GM18909 (cell line): ENCODE measurements around the gene ID3.
"Not testable (repeated sequence)": the region's sequence is repeated elsewhere in the genome, so short reads cannot be mapped to it uniquely, and the experiment has no call there.

ENCODE experiments used
- ATAC-seq: cut with Tn5 transposase; IDR thresholded peaks from one replicate; pipeline ENCODE4 v1.9.1; 2021; ENCODE audit warnings: mild to moderate bottlenecking; ENCODE audit not compliant: unreplicated experiment, poor library complexity

ID3 gene

GRCh38 chr1:23554481-23555269 is 4.6 kb downstream of the ID3 start:
- ATAC-seq = peak; percentile 58

DNA sequence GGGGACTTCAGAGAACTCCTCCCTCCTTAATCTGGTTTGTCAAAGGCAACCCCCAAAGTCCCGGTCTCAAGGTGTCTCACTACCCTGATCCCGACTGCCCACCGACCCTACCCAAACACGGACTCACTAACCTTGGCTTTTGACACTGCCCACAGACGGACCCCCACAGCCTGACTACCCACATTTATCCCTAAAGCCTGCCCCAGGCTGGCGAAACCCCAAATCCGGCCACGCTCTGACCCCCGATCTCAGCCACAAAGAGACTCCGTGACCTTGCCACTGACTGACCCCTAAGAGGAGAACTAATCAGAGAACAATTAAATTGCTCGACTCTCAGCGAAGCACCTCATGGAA is 5.2 kb downstream of the ID3 start:
- ATAC-seq = no peak

DNA sequence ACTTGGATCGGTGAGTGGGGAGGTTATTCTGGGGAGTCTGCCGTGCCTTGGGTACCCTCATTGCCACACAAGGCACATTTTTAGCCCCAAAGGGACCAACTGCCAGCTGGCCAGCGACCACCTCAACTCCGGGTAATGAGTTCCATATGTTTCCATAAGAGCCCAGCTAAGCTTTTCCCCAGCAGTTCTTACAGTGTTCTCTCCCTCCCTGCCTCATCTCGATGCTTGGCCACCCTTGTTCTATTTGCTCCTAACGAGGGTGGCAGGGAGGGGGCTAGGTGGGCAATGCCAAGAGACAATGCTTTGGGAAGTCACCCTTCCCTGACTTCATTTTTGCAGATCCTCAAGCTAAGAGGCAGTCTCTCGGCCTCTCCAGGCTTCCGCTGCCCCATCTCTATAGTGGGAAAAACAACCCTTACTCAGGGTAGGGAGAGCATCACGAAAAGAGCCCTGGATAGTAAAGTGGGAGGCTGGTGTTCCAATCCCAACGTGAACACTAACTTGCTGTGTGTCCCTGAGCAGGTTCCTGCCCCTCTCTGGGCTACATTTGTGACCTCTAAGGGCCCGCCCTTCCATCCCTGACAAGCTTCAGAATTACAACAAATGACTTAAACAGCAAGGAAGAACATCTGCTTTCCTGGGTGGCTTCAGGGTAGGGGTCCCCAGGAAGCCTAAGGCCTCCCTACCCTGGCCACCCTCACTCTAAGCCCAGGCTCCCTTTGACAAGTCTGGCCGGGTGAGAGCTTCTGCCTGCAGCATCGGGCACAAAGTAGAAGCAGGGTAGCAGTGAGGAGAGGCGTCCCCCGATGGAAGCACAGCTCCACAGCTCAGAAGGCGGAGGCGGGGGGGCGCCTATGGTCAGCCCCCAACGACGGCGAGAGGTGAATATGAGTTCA is 5.8 kb downstream of the ID3 start:
- ATAC-seq = no peak

DNA sequence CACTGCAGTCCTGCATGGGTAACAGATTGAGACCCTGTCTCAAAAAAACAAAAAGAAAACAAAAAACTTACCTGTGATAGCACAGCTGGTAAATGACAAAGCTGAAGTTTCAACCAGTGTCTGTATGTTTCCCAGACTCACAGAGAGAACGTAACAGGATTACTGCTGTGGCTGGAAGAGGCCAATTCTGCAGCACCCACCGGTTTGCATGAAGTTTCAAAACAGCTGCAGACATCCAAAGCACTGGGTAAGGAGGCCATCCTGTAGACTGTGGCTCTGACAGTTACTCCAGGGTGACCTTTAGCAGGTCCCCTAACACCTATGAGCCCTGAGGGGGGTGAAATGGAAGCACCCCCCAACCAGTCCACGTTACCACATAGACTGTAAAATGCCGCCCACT is 7.5 kb downstream of the ID3 start:
- ATAC-seq = no peak

GRCh38 chr1:23548704-23549143 is 10.6 kb downstream of the ID3 start:
- no peak for ATAC-seq

GRCh38 chr1:23546897-23547584 is 12.3 kb downstream of the ID3 start:
- no peak for ATAC-seq

GRCh38 chr1:23545851-23546250 is 13.4 kb downstream of the ID3 start:
- no peak for ATAC-seq

- no peak for ATAC-seq
Observed at GRCh38 chr1:23544444-23545389, 14.6 kb downstream of the ID3 start.

DNA sequence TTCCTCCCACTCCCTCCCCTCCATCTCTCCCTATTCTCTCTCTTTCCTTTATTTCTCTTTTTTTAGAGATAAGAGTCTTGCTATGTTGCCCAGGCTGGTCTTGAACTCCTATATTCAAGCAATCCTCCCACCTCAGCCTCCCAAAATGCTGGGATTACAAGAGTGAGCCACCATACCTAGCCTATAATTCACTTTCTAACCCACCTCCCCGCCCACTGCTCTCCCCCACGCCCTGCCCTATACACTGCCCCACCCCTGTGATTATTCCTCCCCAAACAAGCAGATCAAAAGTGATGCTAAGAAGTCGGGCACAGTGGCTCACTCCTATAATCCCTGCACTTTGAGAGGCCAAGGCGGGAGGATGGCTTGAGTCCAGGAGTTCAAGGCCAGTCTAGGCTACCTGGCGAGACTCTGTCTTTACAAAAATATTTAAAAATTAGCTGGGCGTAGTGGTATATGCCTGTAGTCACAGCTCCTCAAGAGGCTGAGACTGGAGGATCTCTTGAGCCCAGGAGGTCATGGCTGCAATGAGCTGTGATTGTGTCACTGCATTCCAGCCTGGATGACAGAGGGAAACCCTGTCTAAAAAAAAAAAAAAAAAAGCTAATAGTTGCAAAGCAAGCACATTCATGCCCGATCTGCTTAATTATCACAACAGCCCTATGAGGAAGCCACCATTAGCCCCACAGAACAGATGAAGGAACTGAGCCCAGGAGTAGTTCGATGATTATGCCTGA is 15.4 kb downstream of the ID3 start:
- ATAC-seq = no peak

DNA sequence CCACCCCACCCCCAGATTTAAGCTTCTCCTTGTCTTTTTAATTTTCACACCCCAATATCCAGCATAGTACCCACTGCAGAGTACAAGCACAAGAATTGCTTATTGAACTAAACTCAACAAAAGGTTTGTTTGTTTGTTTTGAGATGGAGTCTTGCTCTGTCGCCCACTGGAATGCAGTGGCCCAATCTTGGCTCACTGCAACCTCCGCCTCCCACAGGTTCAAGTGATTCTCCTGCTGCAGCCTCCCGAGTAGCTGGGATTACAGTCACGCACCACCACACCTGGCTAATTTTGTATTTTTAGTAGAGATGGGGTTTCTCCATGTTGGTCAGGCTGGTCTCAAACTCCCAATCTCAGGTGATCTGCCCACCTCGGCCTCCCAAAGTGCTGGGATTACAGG is 16.4 kb downstream of the ID3 start:
- ATAC-seq = not testable (repeated sequence)

- ATAC-seq = peak; percentile 85
Observed at GRCh38 chr1:23539698-23540266, 19.5 kb downstream of the ID3 start.

- no peak for ATAC-seq
Observed at GRCh38 chr1:23537296-23537973, 21.9 kb downstream of the ID3 start.

GRCh38 chr1:23533246-23534023 is 25.9 kb downstream of the ID3 start:
- no peak for ATAC-seq

- no peak for ATAC-seq
Observed at GRCh38 chr1:23531562-23532094, 27.7 kb downstream of the ID3 start.

GRCh38 chr1:23530747-23531561 is 28.3 kb downstream of the ID3 start, which contains the start of gene E2F2:
E2F2 (minus strand) TSS chr1:23531233; CDS start chr1:23530793, 440 bp downstream.
- peak; percentile 49 for ATAC-seq

DNA sequence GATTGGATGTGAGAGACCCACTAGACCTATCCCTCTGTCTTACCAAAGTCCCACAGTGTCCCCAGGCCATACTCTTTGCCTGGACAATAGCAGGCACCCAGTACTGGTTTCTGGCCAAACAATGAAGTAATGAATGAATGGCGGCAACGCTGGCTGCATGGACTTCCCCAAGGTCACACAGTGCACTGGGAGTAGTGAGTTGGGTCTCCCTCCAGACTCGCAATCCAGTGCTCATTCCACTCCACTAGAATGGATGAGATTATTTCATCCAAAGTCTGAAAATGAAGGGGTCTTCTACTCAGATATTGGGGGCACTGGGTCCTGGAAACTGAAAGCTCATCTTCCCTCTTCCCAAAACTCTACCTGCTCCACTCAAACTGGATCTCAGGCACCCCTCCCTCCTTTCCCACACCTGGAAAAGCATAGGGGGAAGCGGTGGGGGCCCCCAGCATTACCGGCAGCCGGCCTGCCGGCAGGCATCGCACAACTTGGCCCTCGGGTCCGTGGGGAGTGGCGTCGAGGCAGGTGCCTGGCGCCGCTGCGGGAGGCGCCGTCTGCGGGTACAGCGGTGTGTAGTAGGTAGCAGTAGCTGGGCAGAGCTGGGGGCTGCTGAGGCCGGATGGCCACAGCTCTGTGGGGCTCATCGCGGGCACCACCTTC is 29.1 kb downstream of the ID3 start:
- ATAC-seq = peak; percentile 6
